GM19438 (cell line): ENCODE results near the gene EIF2B5.
"Not testable (repeated sequence)": the region's sequence is repeated elsewhere in the genome, so short reads cannot be mapped to it uniquely, and the experiment has no call there.

ENCODE experiments used
- ATAC-seq: cut with Tn5 transposase; IDR thresholded peaks from one replicate; pipeline ENCODE4 v1.9.1; 2021; ENCODE audit warnings: low read depth; ENCODE audit not compliant: unreplicated experiment

The EIF2B5 gene

DNA sequence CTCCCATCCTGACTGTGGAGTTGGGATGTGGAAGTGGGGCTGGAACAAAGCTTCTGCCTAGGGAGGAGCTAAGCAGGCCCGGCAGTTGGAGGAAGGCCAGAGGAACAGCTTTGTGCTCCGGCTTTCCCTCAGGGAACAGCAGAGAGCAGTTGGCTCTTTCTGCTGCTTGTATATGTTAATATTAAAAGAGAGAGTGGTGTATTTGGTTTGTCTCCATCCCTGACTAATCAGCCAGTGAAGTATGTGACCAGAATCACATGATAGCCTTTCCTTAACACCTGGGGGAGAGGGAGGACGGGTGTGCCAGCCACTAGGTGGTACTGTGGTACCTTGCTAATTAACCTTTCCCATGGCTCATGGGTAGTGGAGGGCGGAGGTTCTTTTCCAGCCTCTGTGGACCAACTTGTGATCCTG is 10.0 kb downstream of the EIF2B5 start:
- ATAC-seq, result no peak

DNA sequence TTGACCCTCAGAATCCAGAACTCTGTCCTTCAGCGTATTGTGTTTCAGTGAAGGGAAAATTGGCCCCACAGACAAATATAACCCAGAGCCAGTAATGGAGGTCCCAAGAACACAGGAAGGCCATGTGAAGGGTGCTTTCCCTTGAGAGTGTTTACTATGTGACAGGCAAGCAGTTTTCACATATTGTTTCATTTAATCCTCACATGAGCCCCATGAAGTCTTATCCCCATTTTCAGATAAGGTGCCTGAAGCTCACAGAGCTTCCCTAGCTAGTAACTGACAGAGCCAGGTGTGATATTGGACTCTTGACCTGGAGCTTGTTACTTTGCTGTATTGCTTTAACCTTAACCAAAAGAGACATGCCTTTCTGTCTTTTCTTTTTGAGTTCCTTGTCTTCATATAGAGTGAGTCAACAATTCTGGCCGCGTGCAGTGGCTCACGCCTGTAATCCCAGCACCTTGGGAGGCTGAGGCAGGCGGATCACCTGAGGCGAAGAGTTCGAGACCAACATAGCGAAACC is 10.7 kb downstream of the EIF2B5 start:
- no peak for ATAC-seq

DNA sequence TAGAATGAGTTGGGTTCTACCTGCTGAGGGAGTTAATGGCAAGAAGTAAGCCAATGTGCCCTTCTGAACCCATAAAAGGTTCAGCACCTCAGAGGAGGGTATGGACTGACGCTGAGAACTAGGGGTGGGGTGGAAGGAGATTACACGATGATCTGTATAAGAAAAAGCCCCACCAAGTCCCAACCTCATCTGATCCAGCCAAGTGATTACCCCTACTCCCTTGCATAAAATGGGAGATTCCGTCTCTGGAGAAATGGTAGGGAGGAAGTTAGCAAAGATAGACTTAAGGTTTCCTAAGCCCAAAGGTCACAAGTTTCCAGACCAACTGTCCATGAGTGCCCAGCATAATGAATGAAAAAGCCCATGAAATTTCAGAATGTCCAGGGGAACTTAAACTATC is 12.9 kb downstream of the EIF2B5 start:
- ATAC-seq, result no peak

DNA sequence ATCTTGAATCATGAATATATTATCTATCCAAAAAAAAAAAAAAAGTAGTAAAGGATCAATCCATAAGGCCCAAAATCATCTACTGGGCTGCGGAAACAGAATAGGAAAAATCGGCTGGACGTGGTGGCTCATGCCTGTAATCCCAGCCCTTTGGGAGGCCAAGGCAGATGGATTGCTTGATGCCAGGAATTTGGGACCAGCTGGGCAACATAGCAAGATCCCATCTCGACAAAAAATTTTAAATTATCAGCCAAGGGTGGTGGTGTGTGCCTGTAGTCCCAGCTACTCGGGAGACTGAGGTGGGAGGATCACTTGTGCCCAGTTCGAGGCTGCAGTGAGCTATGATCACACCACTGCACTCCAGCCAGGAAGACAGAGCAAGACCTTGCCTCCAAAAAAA is 14.0 kb downstream of the EIF2B5 start:
- no peak for ATAC-seq

DNA sequence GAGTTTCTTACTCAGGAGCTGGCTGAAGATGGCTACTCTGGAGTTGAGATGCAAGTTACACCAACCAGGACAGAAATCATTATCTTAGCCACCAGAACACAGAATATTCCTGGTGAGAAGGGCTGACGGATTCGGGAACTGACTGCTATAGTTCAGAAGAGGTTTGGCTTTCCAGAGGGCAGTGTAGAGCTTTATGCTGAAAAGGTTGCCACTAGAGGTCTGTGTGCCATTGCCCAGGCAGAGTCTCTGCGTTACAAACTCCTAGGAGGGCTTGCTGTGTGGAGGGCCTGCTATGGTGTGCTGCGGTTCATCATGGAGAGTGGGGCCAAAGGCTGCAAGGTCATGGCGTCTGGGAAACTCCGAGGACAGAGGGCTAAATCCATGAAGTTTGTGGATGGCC is 14.6 kb downstream of the EIF2B5 start:
- not testable (repeated sequence) for ATAC-seq

DNA sequence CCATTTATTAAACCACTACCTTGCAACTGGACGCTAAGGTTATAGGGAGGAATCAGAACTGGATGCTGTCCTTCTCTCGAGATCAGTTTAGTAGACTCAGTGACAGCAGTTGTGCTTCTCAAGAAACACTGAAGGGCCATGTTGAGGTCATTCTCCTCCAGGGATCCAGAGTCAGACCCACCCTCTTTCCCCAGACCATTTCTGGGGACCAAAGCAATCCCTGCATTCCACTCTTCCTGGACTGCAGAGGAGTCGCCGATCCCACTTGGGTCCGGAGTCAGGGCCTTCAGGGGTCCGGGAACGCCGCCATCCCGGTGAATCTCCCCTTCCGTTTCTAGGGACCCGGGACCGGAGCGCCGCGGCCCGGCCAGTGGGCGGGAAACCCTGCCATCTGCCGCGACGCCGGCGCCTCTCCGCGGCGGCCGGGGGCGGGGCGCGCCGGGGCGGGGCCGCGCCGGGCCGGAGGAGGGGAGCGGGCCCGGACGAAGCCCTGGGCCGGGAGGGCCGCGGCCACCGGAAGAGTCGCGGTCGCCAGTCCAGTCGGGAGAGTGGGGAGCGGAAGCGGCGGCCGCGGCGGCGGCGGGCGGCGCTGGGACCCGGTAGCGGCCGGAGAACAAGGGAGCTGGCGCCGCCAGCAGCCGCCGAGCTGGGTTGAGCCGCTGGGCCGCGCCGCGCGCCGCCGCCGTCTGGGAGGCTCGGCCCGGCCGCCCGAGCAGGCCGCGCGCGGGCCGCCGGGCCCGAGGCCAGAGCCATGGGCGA is 19.9 kb downstream of the EIF2B5 start, which contains the start of gene DVL3:
Gene DVL3 (plus strand): TSS at position 493 of the 759 bp plus-strand sequence. CDS start 259 bp downstream, at position 752.
- peak; percentile 66 for ATAC-seq

DNA sequence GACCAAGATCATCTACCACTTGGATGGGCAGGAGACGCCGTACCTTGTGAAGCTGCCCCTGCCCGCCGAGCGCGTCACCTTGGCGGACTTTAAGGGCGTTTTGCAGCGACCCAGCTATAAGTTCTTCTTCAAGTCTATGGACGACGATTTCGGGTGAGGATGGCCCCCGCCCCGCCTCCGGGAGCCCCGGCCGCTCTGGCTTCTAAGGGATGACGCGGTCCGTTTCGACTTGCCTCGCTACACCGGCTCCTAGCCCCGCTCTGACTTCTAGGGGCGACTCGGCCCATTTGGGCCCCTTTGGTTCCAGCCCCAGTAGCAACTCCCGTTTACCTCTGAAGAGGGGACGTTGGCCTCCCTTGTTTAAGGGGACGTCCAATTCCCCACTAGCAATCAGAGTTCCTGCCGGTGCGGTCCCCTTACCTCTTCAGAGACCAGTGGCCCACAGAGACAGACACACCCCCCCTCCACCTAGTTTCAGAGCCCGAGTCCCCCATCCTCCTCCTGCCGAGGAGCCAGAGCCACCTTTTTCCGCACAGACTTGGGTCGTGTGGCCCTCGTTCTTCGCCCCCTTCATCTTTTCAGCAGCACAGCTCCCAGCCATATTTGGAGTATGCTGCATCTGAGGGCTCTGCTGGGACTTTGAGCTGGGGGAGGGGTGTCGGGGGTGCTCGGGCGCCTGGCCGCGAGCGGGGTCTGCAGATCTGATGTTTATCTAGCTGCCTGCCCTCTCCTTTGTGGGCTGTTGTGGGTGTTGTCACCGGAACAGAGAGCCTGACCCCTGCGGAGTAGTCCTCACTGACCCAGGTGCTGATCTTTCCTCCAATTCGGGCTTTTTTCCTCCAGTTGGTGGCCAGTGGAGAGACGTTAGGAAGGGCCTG is 20.7 kb downstream of the EIF2B5 start:
- ATAC-seq, result peak; percentile 32

DNA sequence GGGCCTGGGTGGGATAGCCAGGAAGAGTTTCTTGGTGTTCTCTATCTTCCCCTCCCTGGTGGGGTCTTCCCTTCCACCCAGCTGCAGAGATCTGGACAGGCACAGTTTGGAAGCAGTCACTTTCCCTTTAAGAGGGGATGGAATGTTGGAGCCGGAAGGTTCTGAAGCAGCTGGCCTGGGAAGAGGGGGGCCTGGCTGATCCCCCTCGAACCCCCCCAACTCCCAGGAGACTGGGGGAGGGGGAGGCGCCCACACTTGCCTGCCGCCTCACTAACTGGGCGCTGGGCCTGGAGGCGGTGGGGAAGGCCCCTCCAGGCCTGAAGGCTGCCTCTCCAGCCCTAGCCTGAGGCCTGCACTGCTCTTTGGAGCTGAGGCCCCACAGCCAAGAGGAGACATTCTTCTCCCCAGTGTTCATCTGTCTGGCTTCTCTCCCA is 21.4 kb downstream of the EIF2B5 start:
- ATAC-seq, result no peak

DNA sequence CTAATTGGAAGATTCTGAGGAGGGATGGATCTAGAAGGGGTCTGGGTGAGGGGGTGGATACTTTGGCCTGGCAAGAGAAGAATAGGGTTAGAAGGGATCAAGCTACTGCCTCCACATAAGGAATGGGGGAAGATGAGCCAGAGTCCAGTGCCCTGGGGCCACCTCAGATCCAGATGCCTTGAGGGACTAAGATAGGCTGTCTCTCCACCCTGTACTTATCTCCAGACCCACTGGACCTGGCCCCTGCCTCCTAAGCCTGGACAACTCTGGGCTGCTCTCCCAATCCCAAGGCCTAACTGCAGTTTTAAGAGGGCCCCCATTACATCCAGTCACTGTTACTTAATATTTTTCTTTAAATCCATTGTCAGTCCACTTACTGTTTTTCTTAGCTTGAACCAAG is 22.0 kb downstream of the EIF2B5 start:
- ATAC-seq, result no peak

DNA sequence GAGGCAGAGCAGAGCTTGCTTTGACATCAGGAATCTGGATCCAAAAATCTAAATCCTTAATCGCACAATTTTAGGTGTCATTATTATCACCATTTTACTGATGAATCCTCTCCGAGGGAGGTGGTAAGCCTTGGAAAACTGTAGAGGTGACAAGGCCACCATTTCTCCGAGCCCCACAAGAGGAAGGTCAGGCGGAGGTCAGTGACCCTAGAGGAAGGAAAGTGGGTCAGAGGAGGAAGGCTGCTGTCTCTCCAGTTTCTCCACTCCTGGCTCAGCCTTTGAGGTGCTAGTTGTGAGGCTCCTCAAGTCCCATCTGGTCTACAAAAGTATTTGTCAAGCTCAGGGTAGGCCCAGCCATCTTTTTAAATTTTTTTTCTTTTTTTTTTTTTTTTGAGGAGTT is 23.2 kb downstream of the EIF2B5 start:
- ATAC-seq, result no peak

DNA sequence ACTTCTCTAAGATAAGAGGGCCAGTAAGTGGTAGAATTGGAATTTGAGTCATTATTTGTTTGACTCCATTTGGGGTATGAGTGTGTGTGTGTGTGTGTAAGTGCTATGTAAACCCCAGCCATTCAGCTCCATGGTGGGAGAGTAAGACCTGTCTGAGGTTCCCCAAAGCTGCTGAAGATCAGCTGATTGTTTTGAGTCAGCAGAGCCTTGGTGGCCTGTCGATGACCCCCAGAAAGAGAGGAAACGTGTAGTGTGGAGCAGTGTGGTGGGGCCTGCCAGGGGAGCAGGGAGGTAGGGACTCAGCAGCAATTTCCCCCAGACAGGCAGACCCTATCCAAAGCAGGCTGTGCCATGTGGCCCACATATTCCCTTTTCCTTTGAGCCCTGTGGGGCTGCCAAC is 25.3 kb downstream of the EIF2B5 start:
- ATAC-seq, result no peak

DNA sequence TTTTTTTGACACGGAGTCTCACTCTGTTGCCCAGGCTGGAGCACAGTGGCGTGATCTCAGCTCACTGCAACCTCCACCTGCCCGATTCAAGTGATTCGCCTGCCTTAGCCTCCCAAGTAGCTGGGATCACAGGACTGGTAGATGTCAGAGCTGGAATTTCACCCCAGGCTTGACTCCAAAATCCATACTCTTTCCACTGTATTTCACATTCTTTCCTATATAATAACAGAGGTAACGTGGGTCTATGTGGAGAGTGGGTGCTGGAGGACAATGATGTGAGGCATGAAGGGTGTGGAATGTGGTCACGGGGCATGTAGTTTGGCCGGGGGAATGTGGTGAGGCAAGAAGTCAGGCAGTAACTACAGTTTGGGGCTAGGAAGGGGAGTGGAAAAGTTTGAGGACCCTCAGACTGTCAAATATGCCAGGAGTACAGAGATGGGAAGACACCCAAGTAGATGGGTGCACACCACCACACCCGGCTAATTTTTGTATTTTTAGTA is 27.5 kb downstream of the EIF2B5 start:
- not testable (repeated sequence) for ATAC-seq

DNA sequence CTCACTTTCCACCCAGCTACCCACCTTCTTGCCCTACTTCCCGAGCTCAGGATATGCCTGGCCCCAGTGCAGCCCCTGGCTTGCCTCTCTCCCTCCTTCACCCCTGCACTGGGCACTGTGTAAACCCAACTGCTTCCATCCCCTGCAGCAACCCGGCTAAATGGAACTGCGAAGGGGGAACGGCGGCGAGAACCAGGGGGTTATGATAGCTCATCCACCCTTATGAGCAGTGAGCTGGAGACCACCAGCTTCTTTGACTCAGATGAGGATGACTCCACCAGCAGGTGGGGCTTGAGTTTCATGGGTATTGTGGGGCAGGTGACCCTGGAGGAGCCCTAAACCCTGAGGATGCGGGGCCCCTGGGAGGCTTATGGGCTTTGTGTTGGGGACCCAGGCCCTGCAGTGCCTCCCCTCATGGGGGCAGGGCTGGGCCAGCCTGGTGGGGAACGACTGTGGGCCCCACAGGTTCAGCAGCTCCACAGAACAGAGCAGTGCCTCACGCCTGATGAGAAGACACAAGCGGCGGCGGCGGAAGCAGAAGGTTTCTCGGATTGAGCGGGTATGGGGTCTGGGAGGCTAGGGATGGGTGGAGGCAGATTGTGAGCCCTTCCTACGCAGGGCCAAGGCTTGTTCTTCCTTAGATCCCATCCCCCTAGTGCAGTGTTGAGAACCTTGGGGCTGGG is 29.6 kb downstream of the EIF2B5 start:
- ATAC-seq, result no peak

DNA sequence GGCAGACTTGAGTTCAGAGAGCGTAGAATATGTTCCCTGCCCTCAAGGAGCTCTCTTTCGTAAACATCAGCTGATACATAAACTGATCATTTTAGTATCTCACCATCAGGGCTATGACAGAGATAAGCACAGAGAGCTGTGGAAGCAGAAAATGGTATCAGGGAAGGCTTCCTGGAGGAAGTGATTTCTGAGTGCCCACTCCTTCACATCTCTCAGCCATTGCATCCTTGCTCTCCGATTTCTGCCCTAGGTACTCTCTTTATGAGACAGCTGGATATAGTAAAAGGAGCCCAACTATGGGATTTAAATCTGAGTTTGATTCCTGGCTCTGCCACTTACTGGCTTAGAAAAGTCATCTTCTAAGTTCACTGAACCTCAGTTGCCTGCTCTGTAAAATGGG is 30.4 kb downstream of the EIF2B5 start:
- no peak for ATAC-seq

DNA sequence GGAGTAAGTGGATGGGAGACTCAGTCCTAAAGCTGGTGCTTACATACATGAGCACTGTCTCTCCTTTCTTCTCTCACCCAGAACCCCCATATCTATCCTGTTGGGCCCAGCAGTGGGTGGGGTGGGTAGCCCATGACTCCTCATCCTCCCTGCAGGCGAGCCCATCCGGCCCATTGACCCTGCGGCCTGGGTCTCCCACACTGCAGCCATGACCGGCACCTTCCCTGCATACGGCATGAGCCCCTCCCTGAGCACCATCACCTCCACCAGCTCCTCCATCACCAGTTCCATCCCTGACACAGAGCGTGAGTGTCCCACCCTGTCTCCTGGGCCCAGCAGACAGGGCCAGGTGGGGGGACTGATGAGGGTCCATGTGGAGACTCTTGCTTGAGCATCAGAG is 31.5 kb downstream of the EIF2B5 start:
- ATAC-seq, result no peak

DNA sequence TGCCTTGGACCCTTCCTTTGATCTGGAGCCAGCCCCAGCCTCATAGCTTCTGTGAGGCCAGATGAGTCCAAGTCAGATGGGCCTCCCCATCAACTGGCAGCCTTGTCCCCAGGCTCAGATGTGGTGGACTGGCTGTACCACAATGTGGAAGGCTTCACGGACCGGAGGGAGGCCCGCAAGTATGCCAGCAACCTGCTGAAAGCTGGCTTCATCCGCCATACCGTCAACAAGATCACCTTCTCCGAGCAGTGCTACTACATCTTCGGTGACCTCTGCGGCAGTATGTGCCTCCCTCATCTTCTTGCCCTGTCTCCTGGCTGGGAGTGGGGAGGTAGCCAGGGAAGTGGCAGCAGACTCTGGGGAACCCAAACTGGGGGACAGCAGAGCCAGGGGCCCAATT is 32.6 kb downstream of the EIF2B5 start:
- ATAC-seq, result no peak

DNA sequence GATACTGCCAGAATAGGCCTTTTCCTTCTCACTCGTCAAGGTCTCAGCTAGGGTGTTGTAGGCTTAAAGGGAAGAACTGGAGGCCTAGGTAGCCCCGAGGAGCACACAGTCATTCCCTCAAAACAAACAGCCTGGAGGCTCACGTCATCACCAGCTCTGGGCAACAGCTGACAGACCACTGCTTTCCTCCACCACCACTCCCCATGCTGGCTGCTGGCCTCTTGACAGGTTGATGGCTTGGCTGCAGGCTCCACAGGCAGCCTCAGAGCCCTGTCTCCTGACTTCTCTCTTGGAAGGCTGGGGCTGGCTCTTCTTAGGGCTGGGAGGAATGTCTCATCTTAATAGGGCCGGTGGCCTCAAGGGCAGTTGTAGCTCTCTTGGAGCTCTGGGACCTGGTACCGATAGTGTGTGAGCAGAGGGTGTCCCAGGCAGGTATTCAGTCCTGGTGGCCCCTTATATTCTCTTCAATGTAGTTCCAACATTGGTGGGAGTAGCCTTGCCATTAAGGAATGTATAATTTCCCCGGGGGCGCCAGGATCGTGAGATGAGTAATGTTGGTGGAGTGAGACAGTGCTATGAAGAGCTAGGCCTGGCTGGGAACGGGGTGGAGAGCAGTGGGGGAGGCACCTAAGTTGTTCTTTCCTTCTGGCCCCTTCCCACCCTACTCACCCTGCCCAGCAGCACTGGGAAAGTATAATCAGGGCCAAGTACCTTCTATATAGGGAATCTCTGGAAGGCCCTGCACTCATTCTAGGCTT is 33.4 kb downstream of the EIF2B5 start:
- no peak for ATAC-seq

DNA sequence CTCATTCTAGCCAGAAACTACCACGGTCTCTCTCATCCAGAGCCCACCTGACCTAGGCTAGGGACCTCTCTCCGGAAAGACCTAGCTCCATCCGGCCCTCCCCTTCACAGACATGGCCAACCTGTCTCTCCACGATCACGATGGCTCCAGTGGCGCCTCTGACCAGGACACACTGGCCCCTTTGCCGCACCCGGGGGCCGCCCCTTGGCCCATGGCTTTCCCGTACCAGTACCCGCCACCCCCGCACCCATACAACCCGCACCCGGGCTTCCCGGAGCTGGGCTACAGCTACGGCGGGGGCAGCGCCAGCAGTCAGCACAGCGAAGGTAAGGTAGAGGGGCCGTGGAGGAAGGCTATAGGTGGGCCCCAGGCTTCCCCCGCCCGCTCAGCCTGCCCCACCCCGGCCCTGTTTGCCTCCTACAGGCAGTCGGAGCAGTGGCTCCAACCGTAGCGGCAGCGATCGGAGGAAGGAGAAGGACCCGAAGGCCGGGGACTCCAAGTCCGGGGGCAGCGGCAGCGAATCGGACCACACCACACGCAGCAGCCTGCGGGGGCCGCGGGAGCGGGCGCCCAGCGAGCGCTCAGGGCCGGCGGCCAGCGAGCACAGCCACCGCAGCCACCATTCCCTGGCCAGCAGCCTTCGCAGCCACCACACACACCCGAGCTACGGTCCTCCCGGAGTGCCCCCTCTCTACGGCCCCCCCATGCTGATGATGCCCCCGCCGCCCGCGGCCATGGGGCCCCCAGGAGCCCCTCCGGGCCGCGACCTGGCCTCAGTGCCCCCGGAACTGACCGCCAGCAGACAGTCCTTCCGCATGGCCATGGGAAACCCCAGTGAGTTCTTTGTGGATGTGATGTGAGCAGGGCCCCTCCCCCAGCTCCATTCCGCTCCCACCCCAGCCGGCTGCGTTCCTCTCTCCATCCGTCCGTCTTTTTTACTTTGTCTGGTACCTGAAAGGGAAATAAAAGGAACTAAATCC is 35.0 kb downstream of the EIF2B5 start:
- no peak for ATAC-seq

DNA sequence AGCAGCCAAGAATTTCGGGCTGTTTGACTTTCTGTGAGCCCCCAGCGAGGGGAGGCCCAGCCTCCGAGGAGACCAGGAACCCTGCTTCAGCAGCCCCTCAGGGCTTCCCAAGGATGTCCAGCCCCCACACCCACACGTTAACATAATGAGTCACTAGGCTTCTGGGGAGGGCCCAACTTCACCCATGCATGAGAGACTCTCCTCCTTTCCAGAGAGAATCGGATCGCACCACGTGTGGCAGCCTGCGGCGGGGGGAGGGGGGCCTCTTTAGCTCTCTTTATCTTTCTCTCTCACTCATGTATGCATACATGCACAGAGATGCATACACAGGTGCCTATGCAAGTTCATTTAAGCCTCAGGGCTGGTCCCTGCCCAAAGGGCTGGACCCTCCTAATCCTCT is 36.4 kb downstream of the EIF2B5 start:
- ATAC-seq, result no peak
